NCI-H2107 treated with DMSO at 0.1 percent for 48 hours (cell line): ENCODE data around the gene TCERG1L.

Experiments
- DNase-seq: peaks from one replicate; lab custom pipeline; 2025; ENCODE audit not compliant: unreplicated experiment; lab: John Stamatoyannopoulos, UW

The TCERG1L gene

GRCh38 chr10:131271195-131271880 is 40.2 kb downstream of the TCERG1L start:
- no peak for DNase-seq

- DNase-seq = no peak
Measured at GRCh38 chr10:131270461-131271190, 40.9 kb downstream of the TCERG1L start.

GRCh38 chr10:131269776-131270460 is 41.6 kb downstream of the TCERG1L start:
- no peak for DNase-seq

GRCh38 chr10:131267814-131268095 is 43.8 kb downstream of the TCERG1L start:
- no peak for DNase-seq

- DNase-seq = no peak
Measured at GRCh38 chr10:131266936-131267813, 44.3 kb downstream of the TCERG1L start.

GRCh38 chr10:131264110-131264788 is 47.3 kb downstream of the TCERG1L start:
- DNase-seq = no peak

- DNase-seq = no peak
Measured at GRCh38 chr10:131261890-131262475, 49.5 kb downstream of the TCERG1L start.

- DNase-seq = no peak
Measured at GRCh38 chr10:131260452-131261211, 50.9 kb downstream of the TCERG1L start.

- no peak for DNase-seq
Measured at GRCh38 chr10:131260031-131260430, 51.5 kb downstream of the TCERG1L start.

- no peak for DNase-seq
Measured at GRCh38 chr10:131259535-131259934, 52.0 kb downstream of the TCERG1L start.

GRCh38 chr10:131258256-131258655 is 53.3 kb downstream of the TCERG1L start:
- no peak for DNase-seq

- DNase-seq = no peak
Measured at GRCh38 chr10:131257027-131257426, 54.5 kb downstream of the TCERG1L start.

- DNase-seq = no peak
Measured at GRCh38 chr10:131254859-131255252, 56.7 kb downstream of the TCERG1L start.

- DNase-seq = no peak
Measured at GRCh38 chr10:131253931-131254858, 57.3 kb downstream of the TCERG1L start.

GRCh38 chr10:131252567-131253276 is 58.8 kb downstream of the TCERG1L start:
- peak; percentile 43 for DNase-seq

GRCh38 chr10:131251146-131251541 is 60.4 kb downstream of the TCERG1L start:
- no peak for DNase-seq

- DNase-seq = peak; percentile 12
Measured at GRCh38 chr10:131250454-131251145, 60.9 kb downstream of the TCERG1L start.
